HG02973 (cell line): ENCODE results near the gene LHX6.
A peak's percentile ranks its signal among the peaks of the same experiment; 100 is the strongest.

Experiments used
- ATAC-seq: cut with Tn5 transposase; IDR thresholded peaks from one replicate; pipeline ENCODE4 v1.9.1; 2021; ENCODE audit warnings: moderate library complexity; ENCODE audit not compliant: unreplicated experiment

Gene LHX6

GRCh38 chr9:122192914-122193525 lies 35.7 kb downstream of the LHX6 start:
- no peak for ATAC-seq

GRCh38 chr9:122192261-122192875 lies 36.4 kb downstream of the LHX6 start:
- no peak for ATAC-seq

- ATAC-seq: no peak
Observed at GRCh38 chr9:122191584-122191983, 37.2 kb downstream of the LHX6 start.

GRCh38 chr9:122190597-122191381 lies 38.0 kb downstream of the LHX6 start:
- ATAC-seq: no peak

- ATAC-seq: no peak
Observed at GRCh38 chr9:122188369-122188768, 40.4 kb downstream of the LHX6 start.

GRCh38 chr9:122186777-122187470 lies 41.8 kb downstream of the LHX6 start:
- ATAC-seq: no peak

GRCh38 chr9:122186301-122186700 lies 42.5 kb downstream of the LHX6 start:
- no peak for ATAC-seq

GRCh38 chr9:122184551-122184950 lies 44.2 kb downstream of the LHX6 start:
- ATAC-seq: no peak

GRCh38 chr9:122183501-122183900 lies 45.3 kb downstream of the LHX6 start:
- ATAC-seq: no peak

- ATAC-seq: no peak
Observed at GRCh38 chr9:122180633-122181032, 48.1 kb downstream of the LHX6 start.

- no peak for ATAC-seq
Observed at GRCh38 chr9:122179690-122180074, 49.1 kb downstream of the LHX6 start.

GRCh38 chr9:122179054-122179689 lies 49.6 kb downstream of the LHX6 start:
- no peak for ATAC-seq

- ATAC-seq: no peak
Observed at GRCh38 chr9:122176916-122177315, 51.8 kb downstream of the LHX6 start.

GRCh38 chr9:122173670-122174069 lies 55.1 kb downstream of the LHX6 start:
- no peak for ATAC-seq

GRCh38 chr9:122172131-122172530 lies 56.6 kb downstream of the LHX6 start:
- ATAC-seq: no peak

- ATAC-seq: no peak
Observed at GRCh38 chr9:122168356-122168755, 60.4 kb downstream of the LHX6 start.

- ATAC-seq: no peak
Observed at GRCh38 chr9:122164286-122164685, 64.5 kb downstream of the LHX6 start.

GRCh38 chr9:122162415-122162814 lies 66.3 kb downstream of the LHX6 start:
- ATAC-seq: no peak

GRCh38 chr9:122159925-122160246 lies 68.9 kb downstream of the LHX6 start:
- no peak for ATAC-seq

- peak; percentile 88 for ATAC-seq
Observed at GRCh38 chr9:122159026-122159924, 69.5 kb downstream of the LHX6 start, which contains the start of the genes MORN5 and NDUFA8. MORN5 (plus strand) TSS chr9:122159908; CDS start chr9:122159973, 65 bp downstream. NDUFA8 (minus strand) TSS chr9:122159779; CDS start chr9:122159677, 102 bp downstream.
